ENCODE measurements around the gene ASB9. TPM values are rescaled to one million over a fixed set of nuclear protein-coding genes. Genes with fewer than 3 reads are reported as not detected.

Gene ASB9
- total RNA-seq, 1 donor from 2014 or later: 0.25 TPM

- Histone ChIP-seq H3K27me3 (ENCODE audit: control insufficient read depth, insufficient read depth, low read length) (no peaks in the 10 kb centered on the region), H3K36me3 (ENCODE audit: control insufficient read depth, insufficient read depth, low read length) (no peaks in the 10 kb centered on the region), H3K4me3 (ENCODE audit: low read depth, low read length) (no peak overlapping the region)
- TF ChIP-seq, protein P1, sequence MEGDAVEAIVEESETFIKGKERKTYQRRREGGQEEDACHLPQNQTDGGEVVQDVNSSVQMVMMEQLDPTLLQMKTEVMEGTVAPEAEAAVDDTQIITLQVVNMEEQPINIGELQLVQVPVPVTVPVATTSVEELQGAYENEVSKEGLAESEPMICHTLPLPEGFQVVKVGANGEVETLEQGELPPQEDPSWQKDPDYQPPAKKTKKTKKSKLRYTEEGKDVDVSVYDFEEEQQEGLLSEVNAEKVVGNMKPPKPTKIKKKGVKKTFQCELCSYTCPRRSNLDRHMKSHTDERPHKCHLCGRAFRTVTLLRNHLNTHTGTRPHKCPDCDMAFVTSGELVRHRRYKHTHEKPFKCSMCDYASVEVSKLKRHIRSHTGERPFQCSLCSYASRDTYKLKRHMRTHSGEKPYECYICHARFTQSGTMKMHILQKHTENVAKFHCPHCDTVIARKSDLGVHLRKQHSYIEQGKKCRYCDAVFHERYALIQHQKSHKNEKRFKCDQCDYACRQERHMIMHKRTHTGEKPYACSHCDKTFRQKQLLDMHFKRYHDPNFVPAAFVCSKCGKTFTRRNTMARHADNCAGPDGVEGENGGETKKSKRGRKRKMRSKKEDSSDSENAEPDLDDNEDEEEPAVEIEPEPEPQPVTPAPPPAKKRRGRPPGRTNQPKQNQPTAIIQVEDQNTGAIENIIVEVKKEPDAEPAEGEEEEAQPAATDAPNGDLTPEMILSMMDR (IDR thresholded peaks at IDR 0.05; ENCODE audit: insufficient read depth, low read length, poor library complexity, severe bottlenecking): no peak
- no peak for DNase-seq (ENCODE audit: low read depth)
Observed at GRCh38 chrX:15240414-15240813, 29.5 kb downstream of the ASB9 start.

DNA sequence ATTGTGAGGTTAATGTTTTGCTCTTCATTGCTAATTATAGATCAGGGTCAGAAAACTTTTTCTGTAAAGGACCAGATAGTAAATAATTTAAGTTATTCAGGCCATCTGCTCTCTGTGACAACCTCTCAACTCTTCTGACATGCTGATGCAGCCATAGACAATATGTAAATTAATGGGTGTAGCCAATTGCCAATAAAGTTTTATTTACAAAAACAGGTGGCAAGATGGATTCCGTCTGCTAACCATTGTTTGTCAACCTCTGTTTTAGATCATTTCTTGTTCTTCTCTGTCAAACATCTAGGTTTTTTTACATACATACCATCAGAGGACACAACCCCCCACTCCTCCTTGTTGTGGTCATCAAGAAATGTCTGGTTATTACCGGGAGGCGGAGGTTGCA, 33.7 kb downstream of the ASB9 start:
- no peak overlapping the region for H3K4me3 ChIP-seq (ENCODE audit: low read depth, low read length)
- no peaks in the 10 kb centered on the region for H3K27me3 ChIP-seq (ENCODE audit: control insufficient read depth, insufficient read depth, low read length)
- no peak for DNase-seq (ENCODE audit: low read depth)
- no peaks in the 10 kb centered on the region for H3K36me3 ChIP-seq (ENCODE audit: control insufficient read depth, insufficient read depth, low read length)
- TF ChIP-seq, protein P1 (IDR thresholded peaks at IDR 0.05; ENCODE audit: insufficient read depth, low read length, poor library complexity, severe bottlenecking): no peak

DNA sequence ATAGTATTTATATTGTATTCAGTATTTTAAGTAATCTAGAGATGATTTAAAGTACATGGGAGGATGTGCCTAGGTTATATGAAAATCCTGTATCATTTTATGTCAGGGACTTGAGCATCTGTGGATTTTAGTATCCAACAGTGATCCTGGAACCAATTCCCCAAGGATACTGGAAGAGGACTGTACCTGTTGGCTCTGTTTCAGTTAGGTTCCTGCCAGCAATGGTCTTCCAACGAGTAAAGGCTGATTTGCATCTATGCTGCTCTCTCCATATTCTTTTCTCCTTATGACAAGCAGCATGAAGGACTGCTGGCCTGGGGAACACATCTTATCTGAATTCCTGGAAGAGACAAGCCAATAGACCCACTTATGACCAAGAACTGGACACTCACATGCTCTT, 34.9 kb downstream of the ASB9 start:
- no peaks in the 10 kb centered on the region for H3K36me3 ChIP-seq (ENCODE audit: control insufficient read depth, insufficient read depth, low read length)
- TF ChIP-seq, protein P1 (IDR thresholded peaks at IDR 0.05; ENCODE audit: insufficient read depth, low read length, poor library complexity, severe bottlenecking): no peak
- no peaks in the 10 kb centered on the region for H3K27me3 ChIP-seq (ENCODE audit: control insufficient read depth, insufficient read depth, low read length)

DNA sequence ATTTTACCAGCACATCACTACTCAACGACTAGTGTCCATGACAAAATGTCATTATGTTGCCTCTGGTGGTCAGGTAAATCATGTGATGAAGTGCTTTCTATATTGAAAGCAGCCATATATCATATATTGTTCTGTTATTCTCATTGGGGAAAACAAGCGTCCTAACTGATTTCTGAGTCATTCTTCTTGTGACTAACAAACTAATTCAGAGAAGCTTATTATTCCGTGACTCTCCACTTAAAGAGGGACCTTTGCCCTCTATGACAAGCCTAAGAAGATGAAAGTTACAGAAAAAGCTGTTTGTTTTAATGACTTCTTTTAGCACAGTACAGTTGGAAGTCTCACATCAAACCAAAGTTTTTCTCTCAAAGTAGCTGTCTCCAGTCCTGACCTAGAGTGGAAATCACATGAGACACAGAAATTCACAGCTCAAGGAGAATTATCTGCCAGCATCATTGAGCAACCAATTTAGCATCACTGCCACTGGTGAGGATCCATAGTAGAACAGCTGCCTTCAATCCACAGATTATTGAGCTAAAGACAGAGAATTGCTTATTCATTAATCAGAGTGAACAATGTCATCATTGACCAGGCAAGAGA, 36.4 kb downstream of the ASB9 start:
- Histone ChIP-seq H3K27me3 (ENCODE audit: control insufficient read depth, insufficient read depth, low read length) (no peaks in the 10 kb centered on the region), H3K4me3 (ENCODE audit: low read depth, low read length) (no peak overlapping the region), H3K36me3 (ENCODE audit: control insufficient read depth, insufficient read depth, low read length) (no peaks in the 10 kb centered on the region)
- DNase-seq (ENCODE audit: low read depth): no peak
- TF ChIP-seq, protein P1 (IDR thresholded peaks at IDR 0.05; ENCODE audit: insufficient read depth, low read length, poor library complexity, severe bottlenecking): no peak

More for the DNA sequence above, 34.9 kb downstream of the ASB9 start:
- H3K4me3 ChIP-seq (ENCODE audit: low read depth, low read length): no peak overlapping the region
- no peak for DNase-seq (ENCODE audit: low read depth)

DNA sequence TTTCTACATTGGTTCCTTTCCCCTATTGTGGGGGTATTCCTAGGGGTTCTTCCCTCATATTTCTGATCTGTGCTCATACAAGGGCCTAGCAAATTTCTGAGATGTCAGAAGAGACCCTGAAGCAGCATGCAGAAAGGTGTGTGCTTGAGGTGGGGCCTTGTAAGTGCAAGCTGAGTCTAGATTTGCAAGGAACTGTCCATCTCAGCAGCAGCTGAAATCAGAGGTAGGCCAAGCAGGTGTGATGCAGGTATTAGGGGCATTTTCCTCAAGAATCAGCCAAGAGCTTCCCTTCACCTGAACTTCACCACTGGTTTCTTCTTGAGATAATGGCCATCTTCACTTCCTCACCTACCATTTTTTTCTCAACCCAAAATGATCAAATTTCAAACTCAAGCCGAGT, 45.1 kb downstream of the ASB9 start:
- no peaks in the 10 kb centered on the region for H3K27me3 ChIP-seq (ENCODE audit: control insufficient read depth, insufficient read depth, low read length)
- DNase-seq (ENCODE audit: low read depth): no peak
- TF ChIP-seq, protein P1 (IDR thresholded peaks at IDR 0.05; ENCODE audit: insufficient read depth, low read length, poor library complexity, severe bottlenecking): no peak
- no peaks in the 10 kb centered on the region for H3K36me3 ChIP-seq (ENCODE audit: control insufficient read depth, insufficient read depth, low read length)
- no peak overlapping the region for H3K4me3 ChIP-seq (ENCODE audit: low read depth, low read length)

DNA sequence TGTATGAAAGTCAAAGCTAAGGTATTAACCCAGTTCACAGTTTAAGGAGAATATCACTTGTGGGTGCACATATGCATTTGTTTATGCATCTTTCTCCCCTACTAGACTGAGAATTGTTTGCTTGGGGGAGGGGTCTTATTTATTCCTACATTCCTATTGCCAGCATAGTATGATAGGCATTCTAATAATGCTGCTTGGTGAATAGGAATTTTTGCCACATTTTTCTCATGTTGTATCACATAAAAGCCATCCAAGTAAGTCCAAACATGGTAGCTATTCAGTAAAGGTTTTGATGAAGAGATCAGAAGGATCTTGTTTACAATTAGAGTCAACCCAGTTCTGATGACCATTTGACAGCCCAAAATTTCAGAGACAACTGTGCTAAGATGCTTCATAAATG, 48.6 kb downstream of the ASB9 start:
- TF ChIP-seq, protein P1 (IDR thresholded peaks at IDR 0.05; ENCODE audit: insufficient read depth, low read length, poor library complexity, severe bottlenecking): no peak
- H3K27me3 ChIP-seq (ENCODE audit: control insufficient read depth, insufficient read depth, low read length): no peaks in the 10 kb centered on the region
- H3K36me3 ChIP-seq (ENCODE audit: control insufficient read depth, insufficient read depth, low read length): no peaks in the 10 kb centered on the region
- DNase-seq (ENCODE audit: low read depth): no peak
- H3K4me3 ChIP-seq (ENCODE audit: low read depth, low read length): no peak overlapping the region
